Measurements from ENCODE around the gene SGO2. TPM values are rescaled to one million over a fixed set of nuclear protein-coding genes. Genes with fewer than 3 reads are reported as not detected.

Gene SGO2
- total and polyA plus RNA-seq, 8 donors = 0.58 to 6.7 (median 1.2) TPM

- TF ChIP-seq POLR2A (IDR thresholded peaks at IDR 0.05) = no peak
- TF ChIP-seq EP300 (IDR thresholded peaks at IDR 0.05) = no peak
- no peak for TF ChIP-seq CTCF (IDR thresholded peaks at IDR 0.05)
- TF ChIP-seq POLR2AphosphoS5 (IDR thresholded peaks at IDR 0.05) = no peak
- DNase-seq = no peak
- peaks cover 0 to 9% (median 0%) of the 10 kb centered on the region in 4 donors for H3K4me1 ChIP-seq
- no peaks in the 10 kb centered on the region for H3K27me3 ChIP-seq
- H3K36me3 ChIP-seq = peaks cover 0 to under 1% (median 0%) of the 10 kb centered on the region in 4 donors
- 33 to 61% (median 39%) methylated on average over 1 of the region's 1 CpG for WGBS, 5 donors
- intact Hi-C loops (cut with DNase I; ENCODE audit: low total_unique reads) = no loop called here
- H3K4me3 ChIP-seq = no peak overlapping the region
- no peaks in the 10 kb centered on the region for H3K9me3 ChIP-seq
- H3K27ac ChIP-seq = no peak overlapping the region
Observed at GRCh38 chr2:200622106-200622505, 96.1 kb downstream of the SGO2 start.

- H3K9me3 ChIP-seq = no peaks in the 10 kb centered on the region
- peaks cover 0 to 5% (median 0%) of the 10 kb centered on the region in 4 donors for H3K36me3 ChIP-seq
- no peak overlapping the region for H3K4me3 ChIP-seq
- H3K27ac ChIP-seq = no peak overlapping the region
- TF ChIP-seq CTCF (IDR thresholded peaks at IDR 0.05) (no peak), EP300 (IDR thresholded peaks at IDR 0.05) (no peak), POLR2A (IDR thresholded peaks at IDR 0.05) (no peak), POLR2AphosphoS5 (IDR thresholded peaks at IDR 0.05) (no peak)
- no peak for DNase-seq
- H3K27me3 ChIP-seq = no peaks in the 10 kb centered on the region
- peaks cover 0 to 3% (median 0%) of the 10 kb centered on the region in 4 donors for H3K4me1 ChIP-seq
- WGBS, 5 donors = 42 to 74% (median 67%) methylated on average over 2 of the region's 2 CpGs
- intact Hi-C loops (cut with DNase I; ENCODE audit: low total_unique reads) = no loop called here
Observed at GRCh38 chr2:200624026-200624425, 98.0 kb downstream of the SGO2 start.

GRCh38 chr2:200624658-200625057 lies 98.7 kb downstream of the SGO2 start:
- Histone ChIP-seq H3K4me1 (no peaks in the 10 kb centered on the region), H3K36me3 (peaks cover 0 to 5% (median 0%) of the 10 kb centered on the region in 4 donors), H3K4me3 (no peak overlapping the region), H3K27me3 (no peaks in the 10 kb centered on the region), H3K9me3 (no peaks in the 10 kb centered on the region), H3K27ac (no peak overlapping the region)
- TF ChIP-seq POLR2AphosphoS5 (IDR thresholded peaks at IDR 0.05) = no peak
- no peak for TF ChIP-seq EP300 (IDR thresholded peaks at IDR 0.05)
- TF ChIP-seq POLR2A (IDR thresholded peaks at IDR 0.05) = no peak
- no peak for TF ChIP-seq CTCF (IDR thresholded peaks at IDR 0.05)
- intact Hi-C loops (cut with DNase I; ENCODE audit: low total_unique reads) = no loop called here
- DNase-seq = no peak
- 82 to 97% (median 96%) methylated on average over 3 of the region's 3 CpGs for WGBS, 5 donors

GRCh38 chr2:200625282-200625681 lies 99.3 kb downstream of the SGO2 start:
- no peaks in the 10 kb centered on the region for H3K4me1 ChIP-seq
- no peak overlapping the region for H3K4me3 ChIP-seq
- intact Hi-C loops (cut with DNase I; ENCODE audit: low total_unique reads) = no loop called here
- no peak for DNase-seq
- WGBS, 5 donors = 68 to 81% (median 69%) methylated on average over 2 of the region's 2 CpGs
- H3K27me3 ChIP-seq = no peaks in the 10 kb centered on the region
- no peaks in the 10 kb centered on the region for H3K9me3 ChIP-seq
- H3K36me3 ChIP-seq = peaks cover 0 to 5% (median 0%) of the 10 kb centered on the region in 4 donors
- TF ChIP-seq EP300 (IDR thresholded peaks at IDR 0.05) (no peak), POLR2A (IDR thresholded peaks at IDR 0.05) (no peak), POLR2AphosphoS5 (IDR thresholded peaks at IDR 0.05) (no peak), CTCF (IDR thresholded peaks at IDR 0.05) (no peak)
- H3K27ac ChIP-seq = no peak overlapping the region
